Tibial nerve (tissue), 4 donors: ENCODE data around the gene CRB3.

ENCODE experiments used
- CTCF ChIP-seq, 5 experiments: fragments of 200-600 bp in 3 of 5; fragments of 450-650 bp in 2 of 5; sonication (generic) in 3 of 5; IDR thresholded peaks; one replicate each; pipeline ENCODE4 v1.5.1; 2016 to 2019; ENCODE audit warnings: antibody characterized with exemption in 5 of 5, mild to moderate bottlenecking in 3 of 5, moderate library complexity in 2 of 5
- EP300 ChIP-seq, 2 donors: sonication (generic); formaldehyde crosslinking; IDR thresholded peaks; one replicate each; pipeline ENCODE4 v1.6.1; 2017; ENCODE audit warnings: antibody characterized with exemption in 2 of 2, mild to moderate bottlenecking in 1 of 2
- POLR2A ChIP-seq, 2 donors: fragments of 450-650 bp; IDR thresholded peaks; one replicate each; pipeline ENCODE4 v1.6.1; 2017; ENCODE audit warnings: antibody characterized with exemption in 2 of 2, mild to moderate bottlenecking in 2 of 2, moderate library complexity in 2 of 2

GRCh38 chr19:6416658-6417405 lies 47.2 kb upstream of the CRB3 start:
- TF ChIP-seq EP300 (IDR thresholded peaks at IDR 0.05) = no peak
- TF ChIP-seq CTCF (IDR thresholded peaks at IDR 0.05) = no peak
- no peak for TF ChIP-seq POLR2A (IDR thresholded peaks at IDR 0.05)
